Activated CD8-positive, alpha-beta memory T cell treated with anti-CD3 and anti-CD28 coated beads for 24 hours (primary cell): ENCODE measurements around the gene AKAP13.
"Not testable (repeated sequence)": the region's sequence is repeated elsewhere in the genome, so short reads cannot be mapped to it uniquely, and the experiment has no call there.

ENCODE experiments used
- DNase-seq: peaks from one replicate; pipeline ENCODE4 v3.0.0-alpha.2; 2020

The AKAP13 gene

DNA sequence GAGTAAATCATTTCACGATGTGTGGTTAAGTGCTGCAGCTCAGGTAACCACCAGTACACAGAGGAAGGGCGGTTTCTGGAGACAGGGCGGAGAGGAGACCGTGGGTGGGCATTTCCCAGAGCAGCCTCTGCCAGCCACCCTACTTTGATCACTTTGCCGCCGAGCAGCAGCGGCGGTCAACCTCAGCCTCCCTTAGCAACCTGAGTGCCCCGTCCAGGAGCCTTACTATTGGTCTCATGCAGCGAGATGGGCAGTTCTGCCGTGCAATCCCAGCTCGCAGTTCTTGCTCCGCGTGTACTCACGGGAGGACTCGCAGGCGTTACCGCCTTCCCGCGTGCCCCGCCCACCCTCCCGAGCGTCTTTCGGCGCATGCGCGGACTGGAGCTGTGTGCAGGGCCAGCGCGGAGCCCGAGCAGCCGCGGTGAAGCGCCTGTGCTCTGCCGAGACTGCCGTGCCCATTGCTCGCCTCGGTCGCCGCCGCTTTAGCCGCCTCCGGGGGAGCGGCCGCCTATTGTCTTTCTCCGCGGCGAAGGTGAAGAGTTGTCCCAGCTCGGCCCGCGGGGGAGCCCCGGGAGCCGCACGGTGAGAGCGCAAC, at the start of gene AKAP13:
AKAP13 (plus strand) TSS at position 387 of the 595 bp plus-strand sequence. CDS start 105,118 bp downstream, outside the sequence.
- DNase-seq: peak; percentile 93

- peak; percentile 83 for DNase-seq
Measured at GRCh38 chr15:85330901-85331588, 49.4 kb upstream of the AKAP13 start.

DNA sequence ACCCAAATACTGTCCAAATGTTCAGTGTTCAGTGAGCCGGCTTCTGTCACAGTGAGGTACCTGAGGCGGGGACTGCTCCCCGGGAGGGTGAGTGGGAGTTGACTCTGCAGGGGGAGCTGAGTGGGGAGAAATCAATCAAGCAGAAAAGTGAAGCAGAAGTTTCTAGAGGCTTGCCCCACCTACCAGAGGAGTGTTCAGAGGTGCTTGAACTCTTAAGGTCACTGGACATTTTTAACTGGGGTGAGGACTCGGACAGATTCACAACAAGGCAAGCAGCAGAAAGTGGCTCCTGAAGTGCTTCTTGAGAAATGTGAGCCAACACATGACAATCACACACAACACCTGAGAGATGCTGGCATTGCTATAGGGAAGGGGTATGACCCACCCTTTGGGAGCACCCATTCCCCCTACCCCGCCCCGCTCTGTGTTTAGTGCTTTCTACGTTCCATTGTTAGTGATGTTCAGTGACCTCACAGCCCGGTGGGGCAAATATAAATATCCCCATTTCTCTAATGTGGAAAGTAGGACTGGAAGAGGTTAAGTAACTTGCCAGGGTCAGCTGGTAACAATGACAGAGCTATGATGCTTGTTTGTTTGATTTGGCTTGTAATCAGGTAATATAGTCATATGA, 48.6 kb upstream of the AKAP13 start:
- no peak for DNase-seq

- no peak for DNase-seq
Measured at GRCh38 chr15:85333132-85333831, 47.1 kb upstream of the AKAP13 start.

DNA sequence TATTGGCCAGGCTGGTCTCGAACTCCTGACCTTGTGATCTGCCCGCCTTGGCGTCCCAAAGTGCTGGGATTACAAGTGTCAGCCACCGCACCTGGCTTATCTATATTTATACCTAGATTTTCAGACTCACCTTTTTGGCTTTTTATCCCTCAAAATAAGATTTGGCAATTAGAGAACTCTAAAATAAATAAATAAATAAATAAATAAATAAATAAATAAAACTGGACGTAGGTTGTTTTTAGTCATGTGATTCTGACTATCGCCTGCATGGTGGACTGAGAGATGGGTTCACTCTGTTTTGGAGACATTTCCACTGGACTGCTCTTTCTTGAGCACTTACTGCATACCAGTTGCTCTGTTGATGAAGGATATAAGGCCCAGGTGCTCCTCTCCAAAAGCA, 46.2 kb upstream of the AKAP13 start:
- no peak for DNase-seq

DNA sequence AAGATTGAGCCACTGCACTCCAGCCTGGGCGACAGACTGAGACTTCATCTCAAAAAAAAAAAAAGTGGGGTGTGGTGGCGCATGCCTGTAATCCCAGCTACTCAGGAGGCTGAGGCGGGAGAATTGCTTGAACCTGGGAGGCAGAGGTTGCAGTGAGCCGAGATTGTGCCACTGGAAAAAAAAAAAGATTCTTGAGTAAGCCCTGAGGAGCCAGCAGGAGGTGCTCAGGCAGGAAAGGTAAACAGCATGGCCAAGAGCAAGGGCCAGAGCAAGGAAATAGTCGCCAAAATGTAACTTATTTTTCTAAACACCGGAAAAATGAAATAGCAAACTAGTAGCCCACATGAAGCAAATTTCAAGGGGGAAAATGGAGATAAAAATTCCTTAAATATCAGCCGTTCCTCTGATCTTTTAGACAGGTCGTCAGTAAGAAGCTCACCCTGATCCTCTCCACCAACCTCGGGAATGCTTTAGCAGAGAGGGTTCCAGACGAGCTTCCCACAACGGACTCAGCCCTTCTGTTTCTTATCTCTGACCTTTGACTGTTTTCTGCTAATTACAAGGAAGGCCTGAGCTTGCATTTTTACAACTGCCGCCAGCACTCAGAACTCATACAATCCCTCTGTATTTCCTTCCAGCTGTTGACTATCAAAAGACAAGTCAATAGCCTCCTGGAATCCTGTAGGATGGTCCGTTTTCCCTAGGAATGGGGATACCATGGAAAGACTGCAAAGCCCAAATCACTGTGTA, 45.0 kb upstream of the AKAP13 start:
- peak; percentile 24 for DNase-seq

- DNase-seq: no peak
Measured at GRCh38 chr15:85336880-85337279, 43.5 kb upstream of the AKAP13 start.

DNA sequence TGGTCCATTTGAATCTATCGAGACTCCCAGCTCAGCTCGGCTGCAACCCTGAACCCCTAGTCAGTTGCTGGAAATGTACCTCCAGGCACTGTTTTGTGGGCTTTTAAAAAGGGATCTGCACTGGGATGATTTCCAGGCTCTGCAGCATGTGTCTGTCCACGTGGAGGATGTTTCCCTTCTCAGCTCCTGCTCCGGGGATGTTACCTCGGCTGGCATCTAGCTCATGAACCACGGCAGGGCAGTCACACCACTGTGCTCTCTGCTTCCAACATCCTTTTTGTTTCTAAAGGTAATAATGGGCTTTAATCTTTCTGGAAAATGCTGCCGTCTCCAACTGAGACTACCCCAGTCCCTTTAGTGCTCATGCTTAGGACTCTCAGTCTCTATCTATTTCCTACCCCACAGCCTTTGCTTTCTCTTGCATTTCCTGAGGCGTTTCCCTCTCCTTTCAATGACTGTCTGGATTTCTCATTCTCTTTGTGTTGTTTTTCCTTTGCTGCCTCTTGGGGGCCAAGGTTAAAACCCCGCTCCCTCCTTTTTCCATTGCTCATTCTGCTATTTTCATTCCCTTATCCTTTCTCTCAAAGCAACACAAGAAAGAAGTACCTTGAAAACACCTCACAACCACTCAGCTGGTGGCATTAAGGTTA, 42.9 kb upstream of the AKAP13 start:
- DNase-seq: no peak

- DNase-seq: no peak
Measured at GRCh38 chr15:85340321-85340665, 40.1 kb upstream of the AKAP13 start.

- no peak for DNase-seq
Measured at GRCh38 chr15:85340852-85341251, 39.6 kb upstream of the AKAP13 start.

DNA sequence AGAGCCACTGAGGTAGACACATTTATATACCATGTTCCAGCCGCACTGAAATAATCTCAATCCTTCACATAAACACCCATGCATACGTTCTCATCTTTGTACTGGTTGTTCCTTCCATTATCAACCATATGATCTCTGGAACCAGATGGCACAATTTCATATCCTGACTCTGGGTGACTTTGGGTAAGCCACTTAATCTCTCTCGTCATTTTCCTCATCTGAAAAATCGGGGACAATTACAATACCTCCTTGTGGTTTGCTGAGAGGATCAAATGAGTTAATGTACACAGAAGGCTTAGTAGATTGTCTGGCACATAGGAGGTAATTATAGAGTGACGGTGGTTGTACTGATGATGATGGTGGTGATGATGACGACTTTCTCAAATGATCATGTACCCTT, 38.2 kb upstream of the AKAP13 start:
- not testable (repeated sequence) for DNase-seq

GRCh38 chr15:85343443-85343842, 37.0 kb upstream of the AKAP13 start:
- not testable (repeated sequence) for DNase-seq

DNA sequence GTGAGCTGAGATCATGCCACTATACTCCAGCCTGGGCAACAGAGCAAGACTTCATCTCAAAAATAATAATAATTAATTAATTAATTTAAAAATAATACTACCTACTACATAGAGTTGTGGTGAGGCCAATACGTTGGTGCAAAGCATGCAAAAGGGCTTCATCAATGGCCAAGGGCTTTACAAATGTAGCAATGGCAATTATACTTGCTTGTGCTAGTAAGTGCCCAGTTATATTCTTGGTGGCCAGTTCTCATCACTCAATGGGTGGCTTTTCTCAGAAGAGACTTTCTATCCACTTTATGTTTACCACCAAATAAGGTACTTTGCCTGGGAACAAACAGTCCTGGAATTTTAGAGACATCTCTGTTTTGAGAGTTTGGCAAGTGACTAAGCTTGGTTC, 36.2 kb upstream of the AKAP13 start:
- DNase-seq: not testable (repeated sequence)

DNA sequence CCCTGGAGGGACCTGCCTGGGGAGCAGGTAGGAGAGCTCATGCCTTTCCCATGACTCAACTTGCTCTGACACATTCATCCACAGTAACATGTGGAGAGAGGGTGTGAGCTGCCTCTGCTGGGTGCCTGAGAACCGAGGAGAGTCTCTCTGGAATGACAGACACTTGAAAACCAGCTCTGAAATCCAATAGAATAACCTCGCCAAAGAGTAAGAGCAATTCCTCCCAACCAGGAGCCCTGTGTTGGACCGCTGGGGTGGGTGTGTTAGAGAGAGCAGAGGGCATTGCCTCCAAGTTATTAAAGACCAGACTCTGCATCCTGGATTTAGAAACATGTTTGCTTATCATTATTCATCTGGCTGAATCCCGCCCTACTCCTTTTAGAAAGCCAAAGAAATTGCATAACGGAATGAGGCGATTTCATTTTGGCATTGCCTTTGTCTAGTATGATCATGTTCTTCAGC, 35.7 kb upstream of the AKAP13 start:
- not testable (repeated sequence) for DNase-seq

- DNase-seq: not testable (repeated sequence)
Measured at GRCh38 chr15:85345196-85345918, 35.0 kb upstream of the AKAP13 start.

- not testable (repeated sequence) for DNase-seq
Measured at GRCh38 chr15:85346462-85347084, 33.8 kb upstream of the AKAP13 start.

DNA sequence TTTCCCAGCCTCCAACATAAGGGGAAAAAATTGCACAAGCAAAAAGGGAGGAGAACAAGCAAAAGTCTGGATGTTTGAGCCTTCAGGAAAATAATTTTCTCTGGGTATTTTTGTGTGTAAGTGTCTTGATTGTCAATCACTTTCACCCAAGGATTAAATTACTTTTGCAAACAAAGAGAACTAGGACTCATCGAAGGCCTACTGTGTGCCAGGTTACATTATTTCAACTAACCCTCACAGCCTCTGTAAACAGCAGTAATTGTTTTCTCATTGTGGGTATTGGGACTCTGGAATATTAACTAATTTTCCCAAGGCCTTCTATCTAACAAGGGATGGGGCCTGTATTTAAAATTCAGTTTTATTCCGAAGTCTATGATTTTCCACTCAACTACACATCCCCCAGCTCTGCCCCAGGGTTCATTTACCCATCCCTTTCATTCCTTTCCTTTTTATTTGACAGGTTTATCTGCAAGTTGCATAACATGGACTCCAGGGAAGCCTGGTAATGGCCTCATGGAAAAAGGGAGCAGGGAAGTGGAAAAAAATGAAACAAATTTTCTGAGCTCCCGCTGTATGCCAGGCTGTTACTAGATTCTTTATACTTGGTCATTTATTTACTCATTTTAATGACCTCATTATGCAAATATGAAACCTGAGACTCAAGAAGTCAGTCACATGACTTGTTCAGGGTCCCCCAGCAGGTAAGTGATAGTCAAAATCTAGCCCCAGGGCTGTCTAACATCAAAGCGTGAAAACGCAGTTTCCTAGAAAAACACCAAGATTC, 32.9 kb upstream of the AKAP13 start:
- not testable (repeated sequence) for DNase-seq

GRCh38 chr15:85348048-85348766, 32.2 kb upstream of the AKAP13 start:
- DNase-seq: not testable (repeated sequence)

DNA sequence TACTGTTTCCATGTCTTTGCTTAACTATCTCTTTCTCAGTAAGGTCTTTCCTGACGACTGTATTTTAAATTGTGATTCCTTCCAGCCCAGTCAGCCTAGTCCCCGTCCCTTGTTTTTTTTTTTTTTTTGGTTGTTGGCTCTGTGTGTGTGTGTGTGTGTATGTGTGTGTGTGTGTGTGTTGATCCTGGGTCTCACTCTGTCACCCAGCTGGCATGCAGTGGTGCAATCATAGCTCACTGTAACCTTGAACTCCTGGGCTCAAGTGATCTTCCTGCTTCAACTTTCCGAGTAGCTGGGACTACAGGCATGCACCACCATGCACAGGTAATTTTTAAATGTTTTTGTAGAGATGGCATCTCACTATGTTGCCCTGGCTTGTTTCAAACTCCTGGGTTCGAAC, 31.3 kb upstream of the AKAP13 start:
- not testable (repeated sequence) for DNase-seq
